Neutrophil (primary cell): ENCODE data around the gene LYL1.

ENCODE experiments used
- H3K27ac ChIP-seq: fragments of 200-600 bp; sonication (generic); 2 replicates; pipeline ENCODE4 v1.5.1; 2016; ENCODE audit warnings: mild to moderate bottlenecking, moderate library complexity
- H3K27me3 ChIP-seq: fragments of 200-600 bp; sonication (generic); 2 replicates; pipeline ENCODE4 v1.6.0; 2016; ENCODE audit warnings: mild to moderate bottlenecking
- H3K36me3 ChIP-seq: fragments of 200-600 bp; sonication (generic); 2 replicates; pipeline ENCODE4 v1.5.1; 2017
- H3K4me1 ChIP-seq, 2 experiments: fragments of 200-600 bp in 1 of 2; sonication (generic) in 1 of 2; 1 replicate in 1 of 2; 2 replicates in 1 of 2; pipeline versions ENCODE4 v1.5.1 to v1.6.1; 2013 to 2016; ENCODE audit warnings: low read depth in 1 of 2, low read length in 1 of 2, mild to moderate bottlenecking in 1 of 2, moderate library complexity in 1 of 2; ENCODE audit not compliant: control insufficient read depth in 1 of 2, insufficient read depth in 1 of 2
- H3K4me3 ChIP-seq, 2 experiments: fragments of 200-600 bp in 1 of 2; sonication (generic) in 1 of 2; 1 replicate in 1 of 2; 2 replicates in 1 of 2; pipeline ENCODE4 v1.5.1; 2013 to 2016; ENCODE audit warnings: low read depth in 1 of 2, low read length in 1 of 2, mild to moderate bottlenecking in 1 of 2, moderate library complexity in 1 of 2
- H3K9me3 ChIP-seq: fragments of 200-600 bp; sonication (generic); 2 replicates; pipeline ENCODE4 v1.5.1; 2016
- CTCF ChIP-seq: fragments of 200-600 bp; sonication (generic); IDR thresholded peaks from 2 replicates; pipeline ENCODE4 v1.5.1; 2016; ENCODE audit warnings: antibody characterized with exemption

Gene LYL1

GRCh38 chr19:13071444-13072187, 31.0 kb downstream of the LYL1 start:
- no peak overlapping the region for H3K4me3 ChIP-seq
- TF ChIP-seq CTCF, result no peak
- no peak overlapping the region for H3K27ac ChIP-seq
- peaks cover 5% of the 10 kb centered on the region for H3K27me3 ChIP-seq
- H3K9me3 ChIP-seq, result no peaks in the 10 kb centered on the region
- H3K4me1 ChIP-seq, result no peaks in the 10 kb centered on the region
- H3K36me3 ChIP-seq, result no peaks in the 10 kb centered on the region

GRCh38 chr19:13070425-13071140, 32.1 kb downstream of the LYL1 start:
- no peak overlapping the region for H3K27ac ChIP-seq
- H3K27me3 ChIP-seq, result peaks cover 5% of the 10 kb centered on the region

GRCh38 chr19:13069415-13070359, 33.0 kb downstream of the LYL1 start:
- no peak for TF ChIP-seq CTCF
- H3K27me3 ChIP-seq, result peaks cover 5% of the 10 kb centered on the region
- no peak overlapping the region for H3K4me3 ChIP-seq
- H3K36me3 ChIP-seq, result no peaks in the 10 kb centered on the region
- H3K9me3 ChIP-seq, result no peaks in the 10 kb centered on the region
- H3K27ac ChIP-seq, result no peak overlapping the region
- H3K4me1 ChIP-seq, result no peaks in the 10 kb centered on the region

More at GRCh38 chr19:13070425-13071140, 32.1 kb downstream of the LYL1 start:
- no peak for TF ChIP-seq CTCF
- Histone ChIP-seq H3K4me1 (no peaks in the 10 kb centered on the region), H3K9me3 (no peaks in the 10 kb centered on the region), H3K4me3 (no peak overlapping the region), H3K36me3 (no peaks in the 10 kb centered on the region)

GRCh38 chr19:13068085-13068846, 34.4 kb downstream of the LYL1 start:
- H3K27ac ChIP-seq, result no peak overlapping the region
- no peaks in the 10 kb centered on the region for H3K4me1 ChIP-seq

More at GRCh38 chr19:13068085-13068846, 34.4 kb downstream of the LYL1 start:
- peaks cover 5% of the 10 kb centered on the region for H3K27me3 ChIP-seq
- H3K4me3 ChIP-seq, result no peak overlapping the region
- H3K36me3 ChIP-seq, result no peaks in the 10 kb centered on the region
- TF ChIP-seq CTCF, result no peak
- H3K9me3 ChIP-seq, result no peaks in the 10 kb centered on the region
